ENCODE results near the gene FAU.

FAU gene

GRCh38 chr11:65103476-65103875 is 18.5 kb downstream of the FAU start:
- Histone ChIP-seq H3K36me3 (ENCODE audit: insufficient read depth, low read length) (no peaks in the 10 kb centered on the region), H3K79me2 (ENCODE audit: control insufficient read depth, insufficient read depth, low read length, unreplicated experiment) (peaks cover 3% of the 10 kb centered on the region), H3K4me1 (ENCODE audit: control insufficient read depth, insufficient read depth, low read length, unreplicated experiment) (peaks cover 12% of the 10 kb centered on the region), H2AFZ (ENCODE audit: low read length, unreplicated experiment) (no peak overlapping the region), H3K4me3 (ENCODE audit: low read depth, low read length) (no peak overlapping the region), H3K27ac (ENCODE audit: low read depth, low read length) (no peak overlapping the region), H3K27me3 (ENCODE audit: insufficient read depth, low read length) (no peaks in the 10 kb centered on the region)

- H2AFZ ChIP-seq (ENCODE audit: low read length, unreplicated experiment): peak overlapping the region; percentile 66
- no peaks in the 10 kb centered on the region for H3K27me3 ChIP-seq (ENCODE audit: insufficient read depth, low read length)
- H3K27ac ChIP-seq (ENCODE audit: low read depth, low read length): peak overlapping the region; percentile 45; the same call in 1 of the 2 replicates
- H3K4me3 ChIP-seq (ENCODE audit: low read depth, low read length): no peak overlapping the region
- peaks cover 12% of the 10 kb centered on the region for H3K4me1 ChIP-seq (ENCODE audit: control insufficient read depth, insufficient read depth, low read length, unreplicated experiment)
- no peaks in the 10 kb centered on the region for H3K36me3 ChIP-seq (ENCODE audit: insufficient read depth, low read length)
- peaks cover 3% of the 10 kb centered on the region for H3K79me2 ChIP-seq (ENCODE audit: control insufficient read depth, insufficient read depth, low read length, unreplicated experiment)
Measured at GRCh38 chr11:65102142-65103095, 19.5 kb downstream of the FAU start.

GRCh38 chr11:65100674-65101350 is 21.1 kb downstream of the FAU start:
- Histone ChIP-seq H3K79me2 (ENCODE audit: control insufficient read depth, insufficient read depth, low read length, unreplicated experiment) (peaks cover 8% of the 10 kb centered on the region), H3K4me1 (ENCODE audit: control insufficient read depth, insufficient read depth, low read length, unreplicated experiment) (peaks cover 17% of the 10 kb centered on the region), H2AFZ (ENCODE audit: low read length, unreplicated experiment) (no peak overlapping the region), H3K27me3 (ENCODE audit: insufficient read depth, low read length) (no peaks in the 10 kb centered on the region), H3K27ac (ENCODE audit: low read depth, low read length) (no peak overlapping the region), H3K36me3 (ENCODE audit: insufficient read depth, low read length) (no peaks in the 10 kb centered on the region), H3K4me3 (ENCODE audit: low read depth, low read length) (no peak overlapping the region)

GRCh38 chr11:65096926-65097325 is 25.0 kb downstream of the FAU start:
- peak overlapping the region; percentile 86 for H3K4me3 ChIP-seq (ENCODE audit: low read depth, low read length)
- H3K27me3 ChIP-seq (ENCODE audit: insufficient read depth, low read length): no peaks in the 10 kb centered on the region
- peaks cover 5% of the 10 kb centered on the region for H3K79me2 ChIP-seq (ENCODE audit: control insufficient read depth, insufficient read depth, low read length, unreplicated experiment)
- no peak overlapping the region for H2AFZ ChIP-seq (ENCODE audit: low read length, unreplicated experiment)
- peaks cover 8% of the 10 kb centered on the region for H3K4me1 ChIP-seq (ENCODE audit: control insufficient read depth, insufficient read depth, low read length, unreplicated experiment)
- H3K27ac ChIP-seq (ENCODE audit: low read depth, low read length): no peak overlapping the region
- no peaks in the 10 kb centered on the region for H3K36me3 ChIP-seq (ENCODE audit: insufficient read depth, low read length)

GRCh38 chr11:65095974-65096806 is 25.7 kb downstream of the FAU start, which contains the start of gene VPS51:
Gene VPS51 (plus strand): TSS chr11:65096214. CDS start chr11:65096251, 37 bp downstream.
- H3K79me2 ChIP-seq (ENCODE audit: control insufficient read depth, insufficient read depth, low read length, unreplicated experiment): peaks cover 5% of the 10 kb centered on the region
- peak within 1 kb of the TSS; percentile 45 for H3K27ac ChIP-seq (ENCODE audit: low read depth, low read length)
- no peaks in the 10 kb centered on the region for H3K27me3 ChIP-seq (ENCODE audit: insufficient read depth, low read length)
- peak within 1 kb of the TSS; percentile 97 for H2AFZ ChIP-seq (ENCODE audit: low read length, unreplicated experiment)
- no peaks in the 10 kb centered on the region for H3K36me3 ChIP-seq (ENCODE audit: insufficient read depth, low read length)
- H3K4me3 ChIP-seq (ENCODE audit: low read depth, low read length): peak within 1 kb of the TSS; percentile 86
- H3K4me1 ChIP-seq (ENCODE audit: control insufficient read depth, insufficient read depth, low read length, unreplicated experiment): peaks cover 5% of the 10 kb centered on the region

GRCh38 chr11:65095427-65095826 is 26.5 kb downstream of the FAU start:
- Histone ChIP-seq H3K36me3 (ENCODE audit: insufficient read depth, low read length) (no peaks in the 10 kb centered on the region), H3K27ac (ENCODE audit: low read depth, low read length) (no peak overlapping the region), H3K27me3 (ENCODE audit: insufficient read depth, low read length) (no peaks in the 10 kb centered on the region), H3K79me2 (ENCODE audit: control insufficient read depth, insufficient read depth, low read length, unreplicated experiment) (peaks cover 5% of the 10 kb centered on the region), H3K4me1 (ENCODE audit: control insufficient read depth, insufficient read depth, low read length, unreplicated experiment) (peaks cover 5% of the 10 kb centered on the region), H3K4me3 (ENCODE audit: low read depth, low read length) (peak overlapping the region; percentile 86), H2AFZ (ENCODE audit: low read length, unreplicated experiment) (peak overlapping the region; percentile 97)

GRCh38 chr11:65090628-65091027 is 31.3 kb downstream of the FAU start:
- H3K27me3 ChIP-seq (ENCODE audit: insufficient read depth, low read length): no peaks in the 10 kb centered on the region
- H3K4me1 ChIP-seq (ENCODE audit: control insufficient read depth, insufficient read depth, low read length, unreplicated experiment): peaks cover 3% of the 10 kb centered on the region
- no peak overlapping the region for H2AFZ ChIP-seq (ENCODE audit: low read length, unreplicated experiment)
- H3K79me2 ChIP-seq (ENCODE audit: control insufficient read depth, insufficient read depth, low read length, unreplicated experiment): peaks cover 2% of the 10 kb centered on the region
- H3K36me3 ChIP-seq (ENCODE audit: insufficient read depth, low read length): 0 out of 2 replicates have a peak, but pooled peaks cover 2% of the 10 kb centered on the region
- no peak overlapping the region for H3K27ac ChIP-seq (ENCODE audit: low read depth, low read length)
- no peak overlapping the region for H3K4me3 ChIP-seq (ENCODE audit: low read depth, low read length)

- Histone ChIP-seq H3K4me1 (ENCODE audit: control insufficient read depth, insufficient read depth, low read length, unreplicated experiment) (peaks cover 12% of the 10 kb centered on the region), H3K27ac (ENCODE audit: low read depth, low read length) (no peak overlapping the region), H3K27me3 (ENCODE audit: insufficient read depth, low read length) (no peaks in the 10 kb centered on the region), H3K79me2 (ENCODE audit: control insufficient read depth, insufficient read depth, low read length, unreplicated experiment) (peaks cover 11% of the 10 kb centered on the region), H3K36me3 (ENCODE audit: insufficient read depth, low read length) (0 out of 2 replicates have a peak, but pooled peaks cover 4% of the 10 kb centered on the region), H2AFZ (ENCODE audit: low read length, unreplicated experiment) (no peak overlapping the region), H3K4me3 (ENCODE audit: low read depth, low read length) (no peak overlapping the region)
Measured at GRCh38 chr11:65089621-65090020, 32.3 kb downstream of the FAU start.

- Histone ChIP-seq H3K4me1 (ENCODE audit: control insufficient read depth, insufficient read depth, low read length, unreplicated experiment) (peaks cover 15% of the 10 kb centered on the region), H3K27me3 (ENCODE audit: insufficient read depth, low read length) (no peaks in the 10 kb centered on the region), H3K79me2 (ENCODE audit: control insufficient read depth, insufficient read depth, low read length, unreplicated experiment) (peaks cover 25% of the 10 kb centered on the region), H3K4me3 (ENCODE audit: low read depth, low read length) (no peak overlapping the region), H2AFZ (ENCODE audit: low read length, unreplicated experiment) (no peak overlapping the region), H3K27ac (ENCODE audit: low read depth, low read length) (no peak overlapping the region), H3K36me3 (ENCODE audit: insufficient read depth, low read length) (0 out of 2 replicates have a peak, but pooled peaks cover 5% of the 10 kb centered on the region)
Measured at GRCh38 chr11:65087827-65088226, 34.1 kb downstream of the FAU start.

GRCh38 chr11:65087216-65087615 is 34.7 kb downstream of the FAU start:
- Histone ChIP-seq H2AFZ (ENCODE audit: low read length, unreplicated experiment) (no peak overlapping the region), H3K4me3 (ENCODE audit: low read depth, low read length) (no peak overlapping the region), H3K27ac (ENCODE audit: low read depth, low read length) (no peak overlapping the region), H3K27me3 (ENCODE audit: insufficient read depth, low read length) (no peaks in the 10 kb centered on the region), H3K36me3 (ENCODE audit: insufficient read depth, low read length) (0 out of 2 replicates have a peak, but pooled peaks cover 8% of the 10 kb centered on the region), H3K79me2 (ENCODE audit: control insufficient read depth, insufficient read depth, low read length, unreplicated experiment) (peaks cover 31% of the 10 kb centered on the region), H3K4me1 (ENCODE audit: control insufficient read depth, insufficient read depth, low read length, unreplicated experiment) (peaks cover 18% of the 10 kb centered on the region)

Measured in ACC112 (cell line).